ENCODE measurements around the gene RELN. TPM values are rescaled to one million over a fixed set of nuclear protein-coding genes. Genes with fewer than 3 reads are reported as not detected.
A peak's percentile ranks its signal among the peaks of the same experiment; 100 is the strongest.

The RELN gene
- total RNA-seq, 1 experiment from 2014 or later = 0.48 TPM

- no TSS peak for BruUV-seq (replicated peaks)
- Histone ChIP-seq H3K9me3 (ENCODE audit: insufficient read depth, low read depth) (0 out of 2 replicates have a peak, but pooled peaks cover 3% of the 10 kb centered on the region), H3K27me3 (ENCODE audit: insufficient read depth, low read depth) (no peaks in the 10 kb centered on the region), H3K4me3 (no peak overlapping the region), H3F3A (ENCODE audit: insufficient read depth, low read depth) (no peaks in the 10 kb centered on the region), H4K20me1 (ENCODE audit: insufficient read depth) (no peaks in the 10 kb centered on the region), H3K4me2 (no peak overlapping the region), H2AFZ (no peak overlapping the region), H3K36me3 (ENCODE audit: low read depth) (no peaks in the 10 kb centered on the region), H3K9me2 (ENCODE audit: insufficient read depth) (no peaks in the 10 kb centered on the region), H3K4me1 (replicated peaks; ENCODE audit: insufficient read depth) (no peaks in the 10 kb centered on the region), H3K27ac (no peak overlapping the region), H3K79me2 (ENCODE audit: low read depth) (no peaks in the 10 kb centered on the region)
- TF ChIP-seq EZH2 (IDR thresholded peaks at IDR 0.05; ENCODE audit: low read depth) = no peak
- TF ChIP-seq CTCF (conservative IDR thresholded peaks at IDR 0.05) = no peak
- ChIA-PET POLR2A (ENCODE audit: unreplicated experiment) (no interaction called here), CTCF (no interaction called here)
- intact Hi-C loops (cut with micrococcal nuclease; ENCODE audit: unreplicated experiment) = no loop called here
- no peak for DNase-seq
These were observed 412.8 kb downstream of the RELN start for GRCh38 chr7:103576641-103577040.

GRCh38 chr7:103574576-103574975 is 414.9 kb downstream of the RELN start:
- no TSS peak for BruUV-seq (replicated peaks)
- no peak overlapping the region for H3K27ac ChIP-seq
- no peaks in the 10 kb centered on the region for H3F3A ChIP-seq (ENCODE audit: insufficient read depth, low read depth)
- no peaks in the 10 kb centered on the region for H3K36me3 ChIP-seq (ENCODE audit: low read depth)
- no peak for DNase-seq
- TF ChIP-seq EZH2 (IDR thresholded peaks at IDR 0.05; ENCODE audit: low read depth) (no peak), CTCF (conservative IDR thresholded peaks at IDR 0.05) (no peak)
- no peaks in the 10 kb centered on the region for H4K20me1 ChIP-seq (ENCODE audit: insufficient read depth)
- no peaks in the 10 kb centered on the region for H3K4me1 ChIP-seq (replicated peaks; ENCODE audit: insufficient read depth)
- intact Hi-C loops (cut with micrococcal nuclease; ENCODE audit: unreplicated experiment) = no loop called here
- 0 out of 2 replicates have a peak, but pooled peaks cover 3% of the 10 kb centered on the region for H3K9me3 ChIP-seq (ENCODE audit: insufficient read depth, low read depth)
- H3K27me3 ChIP-seq (ENCODE audit: insufficient read depth, low read depth) = no peaks in the 10 kb centered on the region
- CTCF ChIA-PET = interaction anchor here (0.5 to 0.8 kb wide), 3 partner anchors 19 to 1868 kb away, joined by 3 to 12 read pairs (median 3); no protein-coding TSS in a partner anchor
- no peak overlapping the region for H3K4me2 ChIP-seq
- H3K4me3 ChIP-seq = no peak overlapping the region
- no peak overlapping the region for H2AFZ ChIP-seq
- POLR2A ChIA-PET (ENCODE audit: unreplicated experiment) = no interaction called here
- H3K9me2 ChIP-seq (ENCODE audit: insufficient read depth) = no peaks in the 10 kb centered on the region
- no peaks in the 10 kb centered on the region for H3K79me2 ChIP-seq (ENCODE audit: low read depth)

- Histone ChIP-seq H3K27me3 (ENCODE audit: insufficient read depth, low read depth) (0 out of 2 replicates have a peak, but pooled peaks cover 5% of the 10 kb centered on the region), H3K9me3 (ENCODE audit: insufficient read depth, low read depth) (0 out of 2 replicates have a peak, but pooled peaks cover 3% of the 10 kb centered on the region), H3K27ac (no peak overlapping the region), H3K4me2 (no peak overlapping the region), H3K4me3 (no peak overlapping the region), H3K4me1 (replicated peaks; ENCODE audit: insufficient read depth) (no peaks in the 10 kb centered on the region), H3K79me2 (ENCODE audit: low read depth) (no peaks in the 10 kb centered on the region), H3K9me2 (ENCODE audit: insufficient read depth) (no peaks in the 10 kb centered on the region), H4K20me1 (ENCODE audit: insufficient read depth) (no peaks in the 10 kb centered on the region), H3F3A (ENCODE audit: insufficient read depth, low read depth) (no peaks in the 10 kb centered on the region), H3K36me3 (ENCODE audit: low read depth) (no peaks in the 10 kb centered on the region), H2AFZ (no peak overlapping the region)
- peak in 1 of 2 experiments; percentile 38 for DNase-seq
- POLR2A ChIA-PET (ENCODE audit: unreplicated experiment) = interaction anchor here (0.6 to 0.8 kb wide), 2 partner anchors 181 to 1866 kb away, joined by 4 to 7 read pairs; no protein-coding TSS in a partner anchor
- TF ChIP-seq EZH2 (IDR thresholded peaks at IDR 0.05; ENCODE audit: low read depth) (no peak), CTCF (conservative IDR thresholded peaks at IDR 0.05) (peak; percentile 83)
- CTCF ChIA-PET = interaction anchor here (0.7 kb wide), 1 partner anchor 15 kb away, joined by 3 read pairs; no protein-coding TSS in a partner anchor
- no TSS peak for BruUV-seq (replicated peaks)
- intact Hi-C loops (cut with micrococcal nuclease; ENCODE audit: unreplicated experiment) = loop anchor here (1.0 to 2.0 kb wide), 2 partner anchors 180 to 583 kb away; no protein-coding TSS in a partner anchor
These were observed 415.9 kb downstream of the RELN start for GRCh38 chr7:103573479-103574058.
